WTC11 (cell line): ENCODE measurements around the gene TFF2.

Experiments
- CREB1 ChIP-seq: sonication (generic); formaldehyde crosslinking; IDR thresholded peaks from 2 replicates; pipeline ENCODE4 v1.8.0; 2023; ENCODE audit warnings: mild to moderate bottlenecking, missing genetic modification reagents
- FOXP1 ChIP-seq: sonication (generic); formaldehyde crosslinking; IDR thresholded peaks from 2 replicates; pipeline ENCODE4 v1.8.0; 2022; ENCODE audit warnings: missing genetic modification reagents, mild to moderate bottlenecking, moderate library complexity, borderline replicate concordance
- NR1H2 ChIP-seq: sonication (generic); formaldehyde crosslinking; IDR thresholded peaks from 2 replicates; pipeline ENCODE4 v1.9.0; 2021; ENCODE audit warnings: mild to moderate bottlenecking, moderate library complexity, missing genetic modification reagents
- NR2C2 ChIP-seq: sonication (generic); formaldehyde crosslinking; IDR thresholded peaks from 2 replicates; pipeline ENCODE4 v1.8.0; 2022; ENCODE audit warnings: mild to moderate bottlenecking, missing genetic modification reagents
- PRRX2 ChIP-seq: fragments of 250-450 bp; sonication (Bioruptor Pico); IDR thresholded peaks from 2 replicates; pipeline ENCODE4 v1.8.0; 2021; ENCODE audit warnings: mild to moderate bottlenecking
- ZNF263 ChIP-seq: sonication (generic); formaldehyde crosslinking; IDR thresholded peaks from 2 replicates; pipeline ENCODE4 v1.8.1; 2022; ENCODE audit warnings: low read depth, mild to moderate bottlenecking, moderate library complexity, missing genetic modification reagents
- TF ChIP-seq, protein P1 (sequence below): sonication (generic); formaldehyde crosslinking; IDR thresholded peaks from 2 replicates; pipeline ENCODE4 v1.8.0; 2022; ENCODE audit warnings: mild to moderate bottlenecking, missing genetic modification reagents
- TF ChIP-seq, protein P2 (sequence below): sonication (generic); formaldehyde crosslinking; IDR thresholded peaks from 2 replicates; pipeline ENCODE4 v1.8.1; 2022; ENCODE audit warnings: low read depth, missing genetic modification reagents, borderline replicate concordance
- TF ChIP-seq, protein P3 (sequence below): fragments of 200-600 bp; IDR thresholded peaks from 2 replicates; pipeline ENCODE4 v1.8.0; 2022; ENCODE audit warnings: antibody characterized with exemption
- TF ChIP-seq, protein P4 (sequence below): sonication (generic); formaldehyde crosslinking; conservative IDR thresholded peaks from 2 replicates; pipeline ENCODE4 v1.8.1; 2022; ENCODE audit warnings: mild to moderate bottlenecking, missing genetic modification reagents
- TF ChIP-seq, protein P5 (sequence below): sonication (generic); formaldehyde crosslinking; IDR thresholded peaks from 2 replicates; pipeline ENCODE4 v1.8.0; 2023; ENCODE audit warnings: missing genetic modification reagents
- TF ChIP-seq, protein P6 (sequence below): sonication (generic); formaldehyde crosslinking; IDR thresholded peaks from 2 replicates; pipeline ENCODE4 v1.8.0; 2022; ENCODE audit warnings: mild to moderate bottlenecking, missing genetic modification reagents
- TF ChIP-seq, protein P7 (sequence below): sonication (generic); formaldehyde crosslinking; IDR thresholded peaks from 2 replicates; pipeline ENCODE4 v1.8.0; 2022; ENCODE audit warnings: mild to moderate bottlenecking, missing genetic modification reagents
- TF ChIP-seq, protein P8 (sequence below): sonication (generic); formaldehyde crosslinking; IDR thresholded peaks from 2 replicates; pipeline ENCODE4 v1.8.1; 2023; ENCODE audit warnings: mild to moderate bottlenecking, missing genetic modification reagents, moderate library complexity

DNA sequence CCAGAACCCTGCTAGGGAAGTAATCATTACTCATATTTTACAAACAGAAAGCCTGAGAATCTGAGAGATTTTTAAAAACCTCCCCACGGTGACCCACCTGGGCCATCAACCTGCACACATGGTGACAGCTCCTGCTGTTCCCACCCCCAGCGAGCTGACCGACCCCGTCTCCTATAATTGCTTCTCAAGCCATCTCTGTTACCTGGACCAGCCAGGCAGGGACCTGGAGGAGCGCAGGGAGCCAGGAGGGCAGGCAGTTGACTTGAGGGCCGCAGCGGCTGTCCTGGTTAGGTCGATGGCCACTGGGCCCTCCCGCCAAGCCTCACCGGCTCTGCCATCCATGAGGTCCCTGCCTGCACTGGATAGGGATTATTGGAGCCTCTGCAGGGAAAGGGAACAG lies 7.7 kb downstream of the TFF2 start:
- TF ChIP-seq, protein P1, sequence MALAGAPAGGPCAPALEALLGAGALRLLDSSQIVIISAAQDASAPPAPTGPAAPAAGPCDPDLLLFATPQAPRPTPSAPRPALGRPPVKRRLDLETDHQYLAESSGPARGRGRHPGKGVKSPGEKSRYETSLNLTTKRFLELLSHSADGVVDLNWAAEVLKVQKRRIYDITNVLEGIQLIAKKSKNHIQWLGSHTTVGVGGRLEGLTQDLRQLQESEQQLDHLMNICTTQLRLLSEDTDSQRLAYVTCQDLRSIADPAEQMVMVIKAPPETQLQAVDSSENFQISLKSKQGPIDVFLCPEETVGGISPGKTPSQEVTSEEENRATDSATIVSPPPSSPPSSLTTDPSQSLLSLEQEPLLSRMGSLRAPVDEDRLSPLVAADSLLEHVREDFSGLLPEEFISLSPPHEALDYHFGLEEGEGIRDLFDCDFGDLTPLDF (CRISPR knock-in tag), result no peak
- TF ChIP-seq, protein P2, sequence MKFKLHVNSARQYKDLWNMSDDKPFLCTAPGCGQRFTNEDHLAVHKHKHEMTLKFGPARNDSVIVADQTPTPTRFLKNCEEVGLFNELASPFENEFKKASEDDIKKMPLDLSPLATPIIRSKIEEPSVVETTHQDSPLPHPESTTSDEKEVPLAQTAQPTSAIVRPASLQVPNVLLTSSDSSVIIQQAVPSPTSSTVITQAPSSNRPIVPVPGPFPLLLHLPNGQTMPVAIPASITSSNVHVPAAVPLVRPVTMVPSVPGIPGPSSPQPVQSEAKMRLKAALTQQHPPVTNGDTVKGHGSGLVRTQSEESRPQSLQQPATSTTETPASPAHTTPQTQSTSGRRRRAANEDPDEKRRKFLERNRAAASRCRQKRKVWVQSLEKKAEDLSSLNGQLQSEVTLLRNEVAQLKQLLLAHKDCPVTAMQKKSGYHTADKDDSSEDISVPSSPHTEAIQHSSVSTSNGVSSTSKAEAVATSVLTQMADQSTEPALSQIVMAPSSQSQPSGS (CRISPR knock-in tag), result no peak
- TF ChIP-seq, protein P3, sequence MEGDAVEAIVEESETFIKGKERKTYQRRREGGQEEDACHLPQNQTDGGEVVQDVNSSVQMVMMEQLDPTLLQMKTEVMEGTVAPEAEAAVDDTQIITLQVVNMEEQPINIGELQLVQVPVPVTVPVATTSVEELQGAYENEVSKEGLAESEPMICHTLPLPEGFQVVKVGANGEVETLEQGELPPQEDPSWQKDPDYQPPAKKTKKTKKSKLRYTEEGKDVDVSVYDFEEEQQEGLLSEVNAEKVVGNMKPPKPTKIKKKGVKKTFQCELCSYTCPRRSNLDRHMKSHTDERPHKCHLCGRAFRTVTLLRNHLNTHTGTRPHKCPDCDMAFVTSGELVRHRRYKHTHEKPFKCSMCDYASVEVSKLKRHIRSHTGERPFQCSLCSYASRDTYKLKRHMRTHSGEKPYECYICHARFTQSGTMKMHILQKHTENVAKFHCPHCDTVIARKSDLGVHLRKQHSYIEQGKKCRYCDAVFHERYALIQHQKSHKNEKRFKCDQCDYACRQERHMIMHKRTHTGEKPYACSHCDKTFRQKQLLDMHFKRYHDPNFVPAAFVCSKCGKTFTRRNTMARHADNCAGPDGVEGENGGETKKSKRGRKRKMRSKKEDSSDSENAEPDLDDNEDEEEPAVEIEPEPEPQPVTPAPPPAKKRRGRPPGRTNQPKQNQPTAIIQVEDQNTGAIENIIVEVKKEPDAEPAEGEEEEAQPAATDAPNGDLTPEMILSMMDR, result no peak
- TF ChIP-seq, protein P4, sequence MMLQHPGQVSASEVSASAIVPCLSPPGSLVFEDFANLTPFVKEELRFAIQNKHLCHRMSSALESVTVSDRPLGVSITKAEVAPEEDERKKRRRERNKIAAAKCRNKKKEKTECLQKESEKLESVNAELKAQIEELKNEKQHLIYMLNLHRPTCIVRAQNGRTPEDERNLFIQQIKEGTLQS (CRISPR knock-in tag), result no peak
- no peak for TF ChIP-seq NR1H2 (CRISPR knock-in tag)
- TF ChIP-seq, protein P5, sequence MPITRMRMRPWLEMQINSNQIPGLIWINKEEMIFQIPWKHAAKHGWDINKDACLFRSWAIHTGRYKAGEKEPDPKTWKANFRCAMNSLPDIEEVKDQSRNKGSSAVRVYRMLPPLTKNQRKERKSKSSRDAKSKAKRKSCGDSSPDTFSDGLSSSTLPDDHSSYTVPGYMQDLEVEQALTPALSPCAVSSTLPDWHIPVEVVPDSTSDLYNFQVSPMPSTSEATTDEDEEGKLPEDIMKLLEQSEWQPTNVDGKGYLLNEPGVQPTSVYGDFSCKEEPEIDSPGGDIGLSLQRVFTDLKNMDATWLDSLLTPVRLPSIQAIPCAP (CRISPR knock-in tag), result no peak
- TF ChIP-seq CREB1, result no peak
- no peak for TF ChIP-seq FOXP1 (CRISPR knock-in tag)
- no peak for TF ChIP-seq PRRX2 (CRISPR knock-in tag)
- no peak for TF ChIP-seq NR2C2 (CRISPR knock-in tag)
- TF ChIP-seq ZNF263 (CRISPR knock-in tag), result no peak
- TF ChIP-seq, protein P6, sequence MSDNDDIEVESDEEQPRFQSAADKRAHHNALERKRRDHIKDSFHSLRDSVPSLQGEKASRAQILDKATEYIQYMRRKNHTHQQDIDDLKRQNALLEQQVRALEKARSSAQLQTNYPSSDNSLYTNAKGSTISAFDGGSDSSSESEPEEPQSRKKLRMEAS, result no peak
- TF ChIP-seq, protein P7, sequence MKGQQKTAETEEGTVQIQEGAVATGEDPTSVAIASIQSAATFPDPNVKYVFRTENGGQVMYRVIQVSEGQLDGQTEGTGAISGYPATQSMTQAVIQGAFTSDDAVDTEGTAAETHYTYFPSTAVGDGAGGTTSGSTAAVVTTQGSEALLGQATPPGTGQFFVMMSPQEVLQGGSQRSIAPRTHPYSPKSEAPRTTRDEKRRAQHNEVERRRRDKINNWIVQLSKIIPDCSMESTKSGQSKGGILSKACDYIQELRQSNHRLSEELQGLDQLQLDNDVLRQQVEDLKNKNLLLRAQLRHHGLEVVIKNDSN (CRISPR knock-in tag), result no peak
- TF ChIP-seq, protein P8, sequence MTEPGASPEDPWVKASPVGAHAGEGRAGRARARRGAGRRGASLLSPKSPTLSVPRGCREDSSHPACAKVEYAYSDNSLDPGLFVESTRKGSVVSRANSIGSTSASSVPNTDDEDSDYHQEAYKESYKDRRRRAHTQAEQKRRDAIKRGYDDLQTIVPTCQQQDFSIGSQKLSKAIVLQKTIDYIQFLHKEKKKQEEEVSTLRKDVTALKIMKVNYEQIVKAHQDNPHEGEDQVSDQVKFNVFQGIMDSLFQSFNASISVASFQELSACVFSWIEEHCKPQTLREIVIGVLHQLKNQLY, result no peak
